Endothelial cell (in vitro differentiated cells): ENCODE measurements around the gene HOXD1. TPM values are rescaled to one million over a fixed set of nuclear protein-coding genes. Genes with fewer than 3 reads are reported as not detected.
A peak's percentile ranks its signal among the peaks of the same experiment; 100 is the strongest.

Experiments used
- DNase-seq: peaks from one replicate; pipeline ENCODE4 v3.0.0; 2021; ENCODE audit warnings: low spot score
- H3K27ac Mint-ChIP-seq: one replicate; pipeline ENCODE4 v1.8.0; 2021; ENCODE audit warnings: mixed read lengths, inconsistent platforms; ENCODE audit not compliant: unreplicated experiment
- H3K27me3 Mint-ChIP-seq: one replicate; pipeline ENCODE4 v1.8.0; 2021; ENCODE audit warnings: mild to moderate bottlenecking, moderate library complexity, mixed read lengths, inconsistent platforms; ENCODE audit not compliant: unreplicated experiment
- H3K36me3 Mint-ChIP-seq: one replicate; pipeline ENCODE4 v1.8.0; 2021; ENCODE audit warnings: mild to moderate bottlenecking, low read depth, mixed read lengths, inconsistent platforms; ENCODE audit not compliant: unreplicated experiment
- H3K4me1 Mint-ChIP-seq: one replicate; pipeline ENCODE4 v1.8.0; 2021; ENCODE audit warnings: mild to moderate bottlenecking, mixed read lengths, inconsistent platforms; ENCODE audit not compliant: unreplicated experiment
- H3K4me3 Mint-ChIP-seq: one replicate; pipeline ENCODE4 v1.8.0; 2021; ENCODE audit warnings: mild to moderate bottlenecking, mixed read lengths, inconsistent platforms; ENCODE audit not compliant: unreplicated experiment
- H3K9me3 Mint-ChIP-seq: one replicate; pipeline ENCODE4 v1.8.0; 2021; ENCODE audit warnings: mixed read lengths, inconsistent platforms; ENCODE audit not compliant: unreplicated experiment
- CTCF ChIP-seq: fragments of 200-600 bp; sonication (generic); IDR thresholded peaks from one replicate; pipeline ENCODE4 v1.5.0; 2021; ENCODE audit warnings: antibody characterized with exemption; ENCODE audit not compliant: unreplicated experiment
- total RNA-seq: library from RNA; stranded (reverse); fragmentation: NEBNext Ultra II Directional; extraction: Animal tissue kit (Norgen Biotek cat#: 25700); gene quantifications from one replicate; pipeline ENCODE4 v1.2.1, GENCODE V29; 2021; ENCODE audit not compliant: unreplicated experiment

HOXD1 gene
- total RNA-seq, 1 donor from 2014 or later = 3.8 TPM

- no peak for DNase-seq
Measured at GRCh38 chr2:176172007-176172894, 16.2 kb upstream of the HOXD1 start.

GRCh38 chr2:176172895-176173566 is 15.4 kb upstream of the HOXD1 start:
- Mint-ChIP-seq H3K9me3 (no peaks in the 10 kb centered on the region), H3K4me1 (peaks cover 54% of the 10 kb centered on the region), H3K36me3 (peaks cover 15% of the 10 kb centered on the region), H3K4me3 (no peak overlapping the region), H3K27me3 (peaks cover 42% of the 10 kb centered on the region), H3K27ac (no peak overlapping the region)
- TF ChIP-seq CTCF = no peak
- no peak for DNase-seq

More at GRCh38 chr2:176172007-176172894, 16.2 kb upstream of the HOXD1 start:
- Mint-ChIP-seq H3K27me3 (peaks cover 38% of the 10 kb centered on the region), H3K27ac (no peak overlapping the region), H3K4me3 (peak overlapping the region; percentile 73), H3K4me1 (peaks cover 50% of the 10 kb centered on the region), H3K36me3 (peaks cover 11% of the 10 kb centered on the region), H3K9me3 (no peaks in the 10 kb centered on the region)
- TF ChIP-seq CTCF = no peak

GRCh38 chr2:176173567-176174381 is 14.7 kb upstream of the HOXD1 start:
- no peak for DNase-seq
- H3K36me3 Mint-ChIP-seq = peaks cover 15% of the 10 kb centered on the region
- H3K27me3 Mint-ChIP-seq = peaks cover 43% of the 10 kb centered on the region
- peak overlapping the region; percentile 38 for H3K4me3 Mint-ChIP-seq
- peaks cover 56% of the 10 kb centered on the region for H3K4me1 Mint-ChIP-seq
- H3K9me3 Mint-ChIP-seq = no peaks in the 10 kb centered on the region
- no peak overlapping the region for H3K27ac Mint-ChIP-seq
- no peak for TF ChIP-seq CTCF

GRCh38 chr2:176174382-176174823 is 14.1 kb upstream of the HOXD1 start:
- peaks cover 44% of the 10 kb centered on the region for H3K27me3 Mint-ChIP-seq
- peaks cover 15% of the 10 kb centered on the region for H3K36me3 Mint-ChIP-seq
- no peak for DNase-seq
- no peak overlapping the region for H3K27ac Mint-ChIP-seq
- H3K9me3 Mint-ChIP-seq = no peaks in the 10 kb centered on the region
- no peak for TF ChIP-seq CTCF
- no peak overlapping the region for H3K4me3 Mint-ChIP-seq
- peaks cover 59% of the 10 kb centered on the region for H3K4me1 Mint-ChIP-seq
